ENCODE results near the gene SUSD4. TPM values are rescaled to one million over a fixed set of nuclear protein-coding genes. Genes with fewer than 3 reads are reported as not detected.

SUSD4 gene
- total and polyA plus RNA-seq, 2 of the 8 experiments (the other 6 are each of a cell fraction or from before 2014, with no cell fraction given), result 3.9 to 5.2 TPM

- Histone ChIP-seq H3K27me3 (replicated peaks in 1 of 4; ENCODE audit: control insufficient read depth in 3 of 4, extremely low read depth in 1 of 4, insufficient read depth in 3 of 4, low read length in 3 of 4) (peaks cover 0 to 29% (median 19%) of the 10 kb centered on the region in 4 experiments; a peak in 5 of 7 replicates), H2BK12ac (ENCODE audit: low read depth, low read length) (no peak overlapping the region), H3K9me3 (ENCODE audit: insufficient read depth in 2 of 2, low read depth in 1 of 2, low read length in 1 of 2) (peaks cover 0 to 10% of the 10 kb centered on the region in 2 experiments; a peak in 1 of 4 replicates), H3K4me1 (replicated peaks in 1 of 4; ENCODE audit: control insufficient read depth in 3 of 4, insufficient read depth in 4 of 4, low read length in 3 of 4) (peaks cover 0 to 5% (median under 1%) of the 10 kb centered on the region in 4 experiments; a peak in 3 of 7 replicates), H3K14ac (ENCODE audit: insufficient read length) (no peak overlapping the region), H4K5ac (ENCODE audit: insufficient read length, low read depth, low read length) (no peak overlapping the region), H2BK120ac (replicated peaks; ENCODE audit: low read depth, low read length) (no peak overlapping the region), H4K20me1 (replicated peaks in 1 of 2; ENCODE audit: control insufficient read depth in 1 of 2, insufficient read depth in 2 of 2, low read length in 2 of 2) (no peaks in the 10 kb centered on the region), H3K79me2 (ENCODE audit: control insufficient read depth in 1 of 2, insufficient read depth in 2 of 2, low read length in 2 of 2) (no peaks in the 10 kb centered on the region), H2BK20ac (ENCODE audit: low read length) (no peak overlapping the region), H3K4ac (replicated peaks; ENCODE audit: insufficient read length, low read depth, low read length) (no peak overlapping the region), H3K56ac (replicated peaks; ENCODE audit: insufficient read length, low read depth, low read length) (no peak overlapping the region), H2AK5ac (ENCODE audit: low read depth, low read length) (no peak overlapping the region), H3K4me2 (ENCODE audit: insufficient read depth in 1 of 2, low read depth in 2 of 2, low read length in 2 of 2) (no peak overlapping the region), H3K27ac (ENCODE audit: low read depth, low read length) (no peak overlapping the region), H3K18ac (ENCODE audit: extremely low read depth, low read length) (no peak overlapping the region), H3K23ac (ENCODE audit: insufficient read length) (no peak overlapping the region), H3K23me2 (ENCODE audit: low read depth, low read length) (no peaks in the 10 kb centered on the region), H4K91ac (replicated peaks; ENCODE audit: insufficient read length, low read length) (no peak overlapping the region), H2BK5ac (ENCODE audit: low read depth, low read length) (no peak overlapping the region), H3K9ac (replicated peaks in 1 of 4; ENCODE audit: extremely low read depth in 1 of 4, low read depth in 3 of 4, low read length in 3 of 4) (no peak overlapping the region), H2BK15ac (ENCODE audit: low read length) (no peak overlapping the region), H3K36me3 (ENCODE audit: control insufficient read depth in 2 of 4, insufficient read depth in 4 of 4, low read length in 3 of 4) (no peaks in the 10 kb centered on the region), H3K79me1 (ENCODE audit: low read depth, low read length) (no peaks in the 10 kb centered on the region), H2AFZ (ENCODE audit: low read length) (0 out of 2 replicates have a peak overlapping the region, but pooled peaks have one; percentile 19), H4K8ac (ENCODE audit: extremely low read depth, insufficient read depth, low read length) (peak overlapping the region; percentile 36; the same call in 1 of the 2 replicates), H3K4me3 (ENCODE audit: extremely low read depth in 1 of 4, insufficient read depth in 2 of 4, low read depth in 3 of 4, low read length in 4 of 4) (no peak overlapping the region)
- POLR2A ChIA-PET (ENCODE audit: partially characterized antibody), result no interaction called here
- no peak for TF ChIP-seq KDM4A (IDR thresholded peaks at IDR 0.05; ENCODE audit: low read depth, low read length, severe bottlenecking)
- TF ChIP-seq SIRT6 (IDR thresholded peaks at IDR 0.05; ENCODE audit: low read length), result no peak
- no peak for TF ChIP-seq SIN3A (conservative IDR thresholded peaks at IDR 0.05 in 1 of 2, IDR thresholded peaks at IDR 0.05 in 1 of 2; ENCODE audit: low read depth in 1 of 2, low read length in 2 of 2)
- TF ChIP-seq ASH2L (IDR thresholded peaks at IDR 0.05; ENCODE audit: low read length), result no peak
- TF ChIP-seq HDAC2 (IDR thresholded peaks at IDR 0.05; ENCODE audit: borderline replicate concordance in 1 of 2, low read depth in 2 of 2, low read length in 2 of 2), result no peak
- no peak for TF ChIP-seq YY1 (IDR thresholded peaks at IDR 0.05; ENCODE audit: low read depth, low read length)
- TF ChIP-seq, protein P1, sequence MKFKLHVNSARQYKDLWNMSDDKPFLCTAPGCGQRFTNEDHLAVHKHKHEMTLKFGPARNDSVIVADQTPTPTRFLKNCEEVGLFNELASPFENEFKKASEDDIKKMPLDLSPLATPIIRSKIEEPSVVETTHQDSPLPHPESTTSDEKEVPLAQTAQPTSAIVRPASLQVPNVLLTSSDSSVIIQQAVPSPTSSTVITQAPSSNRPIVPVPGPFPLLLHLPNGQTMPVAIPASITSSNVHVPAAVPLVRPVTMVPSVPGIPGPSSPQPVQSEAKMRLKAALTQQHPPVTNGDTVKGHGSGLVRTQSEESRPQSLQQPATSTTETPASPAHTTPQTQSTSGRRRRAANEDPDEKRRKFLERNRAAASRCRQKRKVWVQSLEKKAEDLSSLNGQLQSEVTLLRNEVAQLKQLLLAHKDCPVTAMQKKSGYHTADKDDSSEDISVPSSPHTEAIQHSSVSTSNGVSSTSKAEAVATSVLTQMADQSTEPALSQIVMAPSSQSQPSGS (IDR thresholded peaks at IDR 0.05; ENCODE audit: low read length), result no peak
- no peak for TF ChIP-seq GTF2F1 (IDR thresholded peaks at IDR 0.05; ENCODE audit: borderline replicate concordance, low read depth, low read length)
- no peak for TF ChIP-seq CHD1 (IDR thresholded peaks at IDR 0.05; ENCODE audit: low read depth, low read length)
- no peak for TF ChIP-seq KDM1A (IDR thresholded peaks at IDR 0.05; ENCODE audit: borderline replicate concordance, low read length)
- no peak for TF ChIP-seq PHF8 (conservative IDR thresholded peaks at IDR 0.05; ENCODE audit: low read depth, low read length)
- CTCF ChIA-PET (ENCODE audit: partially characterized antibody), result interaction anchor here (0.9 to 1.6 kb wide), 4 partner anchors 137 to 261 kb away, joined by 3 to 4 read pairs (median 4); no protein-coding TSS in a partner anchor
- DNase-seq (ENCODE audit: low read depth in 1 of 2, low spot score in 2 of 2), result no peak
- no peak for FAIRE-seq
- 97% methylated on average over 13 of the region's 13 CpGs; no CpG with 5 or more reads in 1 of the 2 experiments for WGBS, 2 experiments (ENCODE audit: extremely low coverage in 1 of 2, insufficient coverage in 1 of 2, insufficient read length in 1 of 2, insufficient replicate concordance in 2 of 2, low coverage in 1 of 2, low lambda C conversion rate in 2 of 2, missing lambda C conversion rate in 1 of 2)
Measured at GRCh38 chr1:223394706-223395105, 30.7 kb upstream of the SUSD4 start.

Measured in H1 (cell line).